Upper lobe of left lung (tissue), 4 donors: ENCODE results near the gene TMPRSS11A.

Source experiments
- EP300 ChIP-seq, 4 donors: sonication (generic); formaldehyde crosslinking; IDR thresholded peaks; one replicate each; pipeline ENCODE4 v1.5.1; 2017; ENCODE audit warnings: antibody characterized with exemption in 4 of 4, control low read depth in 2 of 4
- POLR2A ChIP-seq, 4 donors: fragments of 450-650 bp; IDR thresholded peaks; one replicate each; pipeline ENCODE4 v1.5.1; 2016 to 2017; ENCODE audit warnings: antibody characterized with exemption in 4 of 4, mild to moderate bottlenecking in 2 of 4
- POLR2AphosphoS5 ChIP-seq, 2 donors: sonication (generic); formaldehyde crosslinking; IDR thresholded peaks; one replicate each; pipeline ENCODE4 v1.5.1; 2017; ENCODE audit warnings: antibody characterized with exemption in 2 of 2
- TF ChIP-seq, protein P1 (sequence below), 6 experiments: fragments of 450-650 bp in 4 of 6; fragments of 200-600 bp in 2 of 6; sonication (generic) in 2 of 6; IDR thresholded peaks; one replicate each; pipeline ENCODE4 v1.5.1; 2016 to 2019; ENCODE audit warnings: antibody characterized with exemption in 6 of 6

DNA sequence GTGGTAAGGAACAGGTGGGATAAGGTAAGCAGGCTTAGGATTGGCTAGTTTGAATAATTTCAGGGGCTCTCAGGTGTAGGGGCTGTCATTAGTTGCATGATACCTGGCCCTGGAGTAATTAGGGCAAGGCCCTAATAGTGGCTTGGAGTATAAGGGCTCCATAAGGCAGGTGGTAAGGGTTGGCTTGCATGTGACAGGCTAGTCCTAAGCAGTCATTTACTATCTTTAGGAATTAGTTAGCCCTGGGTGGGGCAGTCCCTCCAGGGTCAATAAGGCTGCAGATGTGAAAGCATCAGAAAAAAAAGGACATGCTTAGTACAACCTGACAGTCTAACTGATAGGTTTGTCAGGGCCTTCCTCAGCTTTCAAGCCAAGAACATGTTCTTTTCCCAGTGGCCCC, 71.6 kb downstream of the TMPRSS11A start:
- TF ChIP-seq, protein P1, sequence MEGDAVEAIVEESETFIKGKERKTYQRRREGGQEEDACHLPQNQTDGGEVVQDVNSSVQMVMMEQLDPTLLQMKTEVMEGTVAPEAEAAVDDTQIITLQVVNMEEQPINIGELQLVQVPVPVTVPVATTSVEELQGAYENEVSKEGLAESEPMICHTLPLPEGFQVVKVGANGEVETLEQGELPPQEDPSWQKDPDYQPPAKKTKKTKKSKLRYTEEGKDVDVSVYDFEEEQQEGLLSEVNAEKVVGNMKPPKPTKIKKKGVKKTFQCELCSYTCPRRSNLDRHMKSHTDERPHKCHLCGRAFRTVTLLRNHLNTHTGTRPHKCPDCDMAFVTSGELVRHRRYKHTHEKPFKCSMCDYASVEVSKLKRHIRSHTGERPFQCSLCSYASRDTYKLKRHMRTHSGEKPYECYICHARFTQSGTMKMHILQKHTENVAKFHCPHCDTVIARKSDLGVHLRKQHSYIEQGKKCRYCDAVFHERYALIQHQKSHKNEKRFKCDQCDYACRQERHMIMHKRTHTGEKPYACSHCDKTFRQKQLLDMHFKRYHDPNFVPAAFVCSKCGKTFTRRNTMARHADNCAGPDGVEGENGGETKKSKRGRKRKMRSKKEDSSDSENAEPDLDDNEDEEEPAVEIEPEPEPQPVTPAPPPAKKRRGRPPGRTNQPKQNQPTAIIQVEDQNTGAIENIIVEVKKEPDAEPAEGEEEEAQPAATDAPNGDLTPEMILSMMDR (IDR thresholded peaks at IDR 0.05) = no peak
- TF ChIP-seq EP300 (IDR thresholded peaks at IDR 0.05) = no peak
- TF ChIP-seq POLR2A (IDR thresholded peaks at IDR 0.05) = no peak
- no peak for TF ChIP-seq POLR2AphosphoS5 (IDR thresholded peaks at IDR 0.05)
